ENCODE measurements around the gene FBXO21. TPM values are rescaled to one million over a fixed set of nuclear protein-coding genes. Genes with fewer than 3 reads are reported as not detected.
A peak's percentile ranks its signal among the peaks of the same experiment; 100 is the strongest.

The FBXO21 gene
- total and polyA plus RNA-seq, 2 of the 13 experiments (the other 11 are each of a cell fraction or from before 2014, with no cell fraction given): 15.6 to 32.5 TPM

- TF ChIP-seq ZNF770 (CRISPR knock-in tag; IDR thresholded peaks at IDR 0.05) (peak; percentile 71; the same call in 1 of the 2 replicates), THAP9 (CRISPR knock-in tag; IDR thresholded peaks at IDR 0.05; ENCODE audit: borderline replicate concordance) (0 out of 2 replicates have a peak, but pooled peaks have one; percentile 18), ZNF354B (CRISPR knock-in tag; IDR thresholded peaks at IDR 0.05) (no peak), NR2F6 (IDR thresholded peaks at IDR 0.05) (no peak), NR2F6 (CRISPR knock-in tag; IDR thresholded peaks at IDR 0.05) (0 out of 2 replicates have a peak, but pooled peaks have one; percentile 21), SAP130 (CRISPR knock-in tag; IDR thresholded peaks at IDR 0.05; ENCODE audit: low read depth) (0 out of 2 replicates have a peak, but pooled peaks have one; percentile 23)
Observed at GRCh38 chr12:117100851-117101673, 89.2 kb downstream of the FBXO21 start (continued).

Data from HepG2 (cell line).